CD14-positive monocyte (primary cell): ENCODE results near the gene NDUFAF2. TPM values are rescaled to one million over a fixed set of nuclear protein-coding genes. Genes with fewer than 3 reads are reported as not detected.

Experiments
- DNase-seq, 3 donors: peaks; one replicate each; pipeline ENCODE4 v3.0.0-alpha.2; 2011 to 2022
- H2AFZ ChIP-seq: 2 replicates; pipeline ENCODE4 v1.6.0; 2012; ENCODE audit warnings: mild to moderate bottlenecking, low read depth, low read length, inconsistent platforms; ENCODE audit not compliant: insufficient read depth, poor library complexity, severe bottlenecking
- H3K27ac ChIP-seq, 2 donors: 1 replicate in 1 of 2; 2 replicates in 1 of 2; pipeline ENCODE4 v1.5.1; 2012 to 2013; ENCODE audit warnings: low read length in 2 of 2, control low read depth in 1 of 2, inconsistent platforms in 1 of 2, low read depth in 1 of 2, mild to moderate bottlenecking in 1 of 2
- H3K27me3 ChIP-seq, 2 donors: one replicate each; pipeline versions ENCODE4 v1.6.0 to v1.6.1; 2011 to 2013; ENCODE audit warnings: low read length in 2 of 2; ENCODE audit not compliant: control insufficient read depth in 2 of 2, insufficient read depth in 2 of 2
- H3K36me3 ChIP-seq, 2 donors: replicated peaks in 1 of 2; 1 replicate in 1 of 2; 2 replicates in 1 of 2; pipeline versions ENCODE4 v1.5.1 to v1.6.1; 2012 to 2013; ENCODE audit warnings: low read length in 2 of 2, control low read depth in 1 of 2, inconsistent platforms in 1 of 2, mild to moderate bottlenecking in 1 of 2; ENCODE audit not compliant: insufficient read depth in 2 of 2, control insufficient read depth in 1 of 2
- H3K4me1 ChIP-seq, 2 donors: 1 replicate in 1 of 2; 2 replicates in 1 of 2; pipeline versions ENCODE4 v1.5.1 to v1.6.1; 2012 to 2013; ENCODE audit warnings: low read length in 2 of 2, control low read depth in 1 of 2, inconsistent platforms in 1 of 2, mild to moderate bottlenecking in 1 of 2, moderate library complexity in 1 of 2; ENCODE audit not compliant: insufficient read depth in 2 of 2, control insufficient read depth in 1 of 2
- H3K4me2 ChIP-seq: replicated peaks from 2 replicates; pipeline ENCODE3; 2012; ENCODE audit warnings: low read length, moderate library complexity, mild to moderate bottlenecking; ENCODE audit not compliant: poor library complexity, severe bottlenecking; ENCODE audit errors: extremely low read depth
- H3K4me3 ChIP-seq, 3 experiments: fragments of 200-600 bp in 1 of 3; sonication (generic) in 1 of 3; replicated peaks in 1 of 3; 1 replicate in 2 of 3; 2 replicates in 1 of 3; pipeline ENCODE4 v1.5.1; 2011 to 2013; ENCODE audit warnings: low read length in 3 of 3, mild to moderate bottlenecking in 3 of 3, control low read depth in 2 of 3, low read depth in 2 of 3, inconsistent platforms in 1 of 3, moderate library complexity in 1 of 3
- H3K79me2 ChIP-seq: 2 replicates; pipeline ENCODE4 v1.6.0; 2012; ENCODE audit warnings: mild to moderate bottlenecking, control low read depth, inconsistent platforms, low read length, moderate library complexity; ENCODE audit not compliant: insufficient read depth
- H3K9ac ChIP-seq: 2 replicates; pipeline ENCODE4 v1.6.0; 2017; ENCODE audit warnings: low read length, mild to moderate bottlenecking; ENCODE audit not compliant: insufficient read depth, poor library complexity, severe bottlenecking
- H3K9me3 ChIP-seq, 2 donors: replicated peaks in 1 of 2; 1 replicate in 1 of 2; 2 replicates in 1 of 2; pipeline versions ENCODE4 v1.5.1 to v1.6.1; 2012 to 2013; ENCODE audit warnings: low read length in 2 of 2, control low read depth in 1 of 2; ENCODE audit not compliant: control insufficient read depth in 1 of 2, insufficient read depth in 1 of 2
- H4K20me1 ChIP-seq: 2 replicates; pipeline ENCODE4 v1.6.0; 2012; ENCODE audit warnings: mild to moderate bottlenecking, low read length, control low read depth, moderate library complexity; ENCODE audit not compliant: insufficient read depth
- H3K27ac Mint-ChIP-seq, 7 donors: one replicate each; pipeline ENCODE4 v1.8.0; 2020; ENCODE audit warnings: mild to moderate bottlenecking in 7 of 7, mixed read lengths in 7 of 7, moderate library complexity in 6 of 7, inconsistent platforms in 2 of 7
- H3K27me3 Mint-ChIP-seq, 3 donors: one replicate each; pipeline ENCODE4 v1.8.0; 2021 to 2022; ENCODE audit warnings: low read depth in 3 of 3, mild to moderate bottlenecking in 3 of 3, mixed read lengths in 3 of 3, moderate library complexity in 3 of 3, inconsistent platforms in 1 of 3
- H3K36me3 Mint-ChIP-seq, 2 donors: one replicate each; pipeline ENCODE4 v1.8.0; 2020; ENCODE audit warnings: mixed read lengths in 2 of 2, inconsistent platforms in 1 of 2, mild to moderate bottlenecking in 1 of 2
- H3K4me1 Mint-ChIP-seq: one replicate; pipeline ENCODE4 v1.8.0; 2020; ENCODE audit warnings: mild to moderate bottlenecking, mixed read lengths
- H3K4me3 Mint-ChIP-seq, 2 donors: one replicate each; pipeline ENCODE4 v1.8.0; 2020; ENCODE audit warnings: mild to moderate bottlenecking in 2 of 2, mixed read lengths in 2 of 2, moderate library complexity in 1 of 2
- H3K9me3 Mint-ChIP-seq, 7 donors: one replicate each; pipeline ENCODE4 v1.8.0; 2020 to 2022; ENCODE audit warnings: mixed read lengths in 7 of 7, mild to moderate bottlenecking in 6 of 7, moderate library complexity in 6 of 7, inconsistent platforms in 2 of 7
- CTCF ChIP-seq: fragments of 200-600 bp; IDR thresholded peaks from one replicate; pipeline ENCODE4 v1.8.0; 2022; ENCODE audit warnings: antibody characterized with exemption, mild to moderate bottlenecking
- WGBS: methylation state at CpG from one replicate; pipeline ENCODE4 v1.1.5; 2013; ENCODE audit warnings: missing lambda C conversion rate; ENCODE audit not compliant: insufficient coverage; 5-methylcytosine and 5-hydroxymethylcytosine counted together
- intact Hi-C, 2 donors: fragments of 100-400 bp; cut with micrococcal nuclease; formaldehyde crosslinking; loops; one replicate each; pipeline versions ENCODE4 v1.15.0 to v1.15.1; 2023
- polyA plus RNA-seq, 3 donors: library from polyadenylated mRNA; depleted of rRNA in 1 of 3; unstranded in 2 of 3; stranded (reverse) in 1 of 3; fragments of 300-500 nt in 2 of 3; fragments of >200 nt in 1 of 3; fragmentation: Illumina TruSeq in 2 of 3; gene quantifications; 1 replicate in 2 of 3; 2 replicates in 1 of 3; pipeline ENCODE4 v1.2.3, GENCODE V29; 2012 to 2021

Gene NDUFAF2
- polyA plus RNA-seq, 3 donors: 5.9 to 29.5 (median 25.0) TPM

- TF ChIP-seq CTCF: no peak
- Histone ChIP-seq H4K20me1 (no peaks in the 10 kb centered on the region), H3K27ac (no peak overlapping the region), H3K9me3 (no peaks in the 10 kb centered on the region), H3K4me3 (no peak overlapping the region), H3K9ac (no peak overlapping the region), H2AFZ (no peak overlapping the region), H3K36me3 (no peaks in the 10 kb centered on the region), H3K27me3 (no peaks in the 10 kb centered on the region), H3K79me2 (no peaks in the 10 kb centered on the region), H3K4me2 (no peak overlapping the region), H3K4me1 (peaks cover 3 to 10% of the 10 kb centered on the region in 2 donors)
- H3K27me3 Mint-ChIP-seq: no peaks in the 10 kb centered on the region
- H3K4me1 Mint-ChIP-seq: peaks cover 14% of the 10 kb centered on the region
- no peak overlapping the region for H3K4me3 Mint-ChIP-seq
- intact Hi-C loops: no loop called here
- WGBS: no CpG with 5 or more reads among the region's 2 CpGs
- no peak overlapping the region for H3K27ac Mint-ChIP-seq
- H3K36me3 Mint-ChIP-seq: no peaks in the 10 kb centered on the region
- no peak for DNase-seq
- H3K9me3 Mint-ChIP-seq: no peaks in the 10 kb centered on the region
Observed at GRCh38 chr5:61018062-61018461, 73.1 kb downstream of the NDUFAF2 start.

DNA sequence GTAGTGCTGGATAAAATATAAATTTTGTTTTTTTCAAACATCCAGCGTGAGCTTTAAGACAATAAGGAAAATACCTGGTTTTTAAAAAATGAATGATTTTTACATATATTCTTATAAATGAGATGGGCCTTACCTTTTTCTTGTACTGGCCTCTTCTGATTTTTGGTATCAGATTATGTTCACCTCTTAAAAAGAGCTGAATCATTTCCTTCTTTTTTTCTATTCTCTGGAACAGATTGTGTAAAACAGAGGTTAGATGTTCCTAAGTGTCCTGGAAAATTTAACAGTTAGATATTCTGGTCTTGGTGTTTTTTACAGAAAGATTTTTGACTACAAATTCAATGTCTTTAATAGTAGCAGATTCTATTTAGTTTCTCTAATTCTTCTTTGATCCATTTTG is 74.6 kb downstream of the NDUFAF2 start:
- no peaks in the 10 kb centered on the region for H3K27me3 ChIP-seq
- H3K4me2 ChIP-seq: no peak overlapping the region
- no CpG with 5 or more reads among the region's 1 CpG for WGBS
- no peak overlapping the region for H3K27ac Mint-ChIP-seq
- H4K20me1 ChIP-seq: no peaks in the 10 kb centered on the region
- no peak overlapping the region for H3K4me3 ChIP-seq
- H3K4me1 Mint-ChIP-seq: peaks cover 14% of the 10 kb centered on the region
- H3K9me3 ChIP-seq: no peaks in the 10 kb centered on the region
- DNase-seq: no peak
- H3K27me3 Mint-ChIP-seq: no peaks in the 10 kb centered on the region
- H3K79me2 ChIP-seq: no peaks in the 10 kb centered on the region
- TF ChIP-seq CTCF: no peak
- no peak overlapping the region for H3K9ac ChIP-seq
- H3K4me1 ChIP-seq: peaks cover 3 to 10% of the 10 kb centered on the region in 2 donors
- intact Hi-C loops: no loop called here
- H3K4me3 Mint-ChIP-seq: no peak overlapping the region
- no peaks in the 10 kb centered on the region for H3K36me3 Mint-ChIP-seq
- H3K9me3 Mint-ChIP-seq: no peaks in the 10 kb centered on the region
- no peaks in the 10 kb centered on the region for H3K36me3 ChIP-seq
- H2AFZ ChIP-seq: no peak overlapping the region
- H3K27ac ChIP-seq: no peak overlapping the region
